PC-3 (cell line): ENCODE results near the gene KSR1. TPM values are rescaled to one million over a fixed set of nuclear protein-coding genes. Genes with fewer than 3 reads are reported as not detected.

Experiments used
- ATAC-seq: fragments of 200-7000 bp; cut with Tn5 transposase; 2 replicates; pipeline ENCODE4 v1.9.1; 2020; ENCODE audit warnings: mild to moderate bottlenecking, moderate library complexity
- BruUV-seq: library from RNA; stranded (reverse); fragments of 400-500 nt; replicated peaks from 2 replicates; lab custom pipeline; 2021; lab: Mats Ljungman, UMichigan
- CTCF ChIA-PET: fragments of 300-600 bp; sonication (Branson Sonifier 250); formaldehyde crosslinking; loops from one replicate; lab custom pipeline; 2022; ENCODE audit warnings: antibody characterized with exemption; lab: Charles Lee
- POLR2A ChIA-PET: fragments of 300-600 bp; sonication (Branson Sonifier 250); formaldehyde crosslinking; loops from one replicate; lab custom pipeline; 2022; ENCODE audit warnings: antibody characterized with exemption; ENCODE audit not compliant: unreplicated experiment; lab: Charles Lee
- DNase-seq: peaks from one replicate; pipeline ENCODE4 v3.0.0-alpha.2; 2015
- H2AFZ ChIP-seq: fragments of 300-600 bp; sonication (generic); 2 replicates; pipeline ENCODE4 v1.6.0; 2016; ENCODE audit warnings: antibody characterized with exemption, low read length
- H3F3A ChIP-seq: fragments of 300-600 bp; sonication (generic); one replicate; pipeline ENCODE4 v1.6.0; 2017; ENCODE audit warnings: antibody characterized with exemption, low read length, control low read depth, mild to moderate bottlenecking; ENCODE audit not compliant: unreplicated experiment
- H3K27ac ChIP-seq: fragments of 300-600 bp; sonication (generic); 2 replicates; pipeline ENCODE4 v1.5.1; 2016; ENCODE audit warnings: mild to moderate bottlenecking, low read length
- H3K27me3 ChIP-seq: fragments of 300-600 bp; sonication (generic); 2 replicates; pipeline ENCODE4 v1.6.1; 2016; ENCODE audit warnings: low read length, mixed read lengths
- H3K36me3 ChIP-seq: fragments of 300-600 bp; sonication (generic); 2 replicates; pipeline ENCODE4 v1.6.1; 2016; ENCODE audit warnings: low read depth, mixed run types, low read length, mixed read lengths
- H3K4me1 ChIP-seq: fragments of 300-600 bp; sonication (generic); 2 replicates; pipeline ENCODE4 v1.5.1; 2016; ENCODE audit warnings: low read length; ENCODE audit not compliant: insufficient read depth
- H3K4me2 ChIP-seq: fragments of 300-600 bp; sonication (generic); 2 replicates; pipeline ENCODE4 v1.6.0; 2016; ENCODE audit warnings: low read length
- H3K4me3 ChIP-seq: fragments of 300-600 bp; sonication (generic); 2 replicates; pipeline ENCODE4 v1.5.1; 2016; ENCODE audit warnings: mild to moderate bottlenecking, low read length, mixed read lengths
- H3K79me2 ChIP-seq: fragments of 300-600 bp; sonication (generic); 2 replicates; pipeline ENCODE4 v1.6.1; 2017; ENCODE audit warnings: low read length, mixed read lengths
- H3K9ac ChIP-seq: fragments of 300-600 bp; sonication (generic); 2 replicates; pipeline ENCODE4 v1.6.0; 2016; ENCODE audit warnings: mild to moderate bottlenecking, low read length
- H3K9me2 ChIP-seq: fragments of 300-600 bp; sonication (generic); replicated peaks from 2 replicates; pipeline ENCODE4 v1.6.1; 2016; ENCODE audit warnings: mixed run types, low read length, mixed read lengths
- H3K9me3 ChIP-seq: fragments of 300-600 bp; sonication (generic); 2 replicates; pipeline ENCODE4 v1.6.1; 2016; ENCODE audit warnings: low read length, mixed read lengths
- H4K20me1 ChIP-seq: fragments of 300-600 bp; sonication (generic); 2 replicates; pipeline ENCODE4 v1.6.1; 2016; ENCODE audit warnings: low read length, mixed read lengths
- EZH2 ChIP-seq: fragments of 300-600 bp; sonication (generic); IDR thresholded peaks from one replicate; pipeline ENCODE4 v1.6.1; 2017; ENCODE audit warnings: antibody characterized with exemption, mild to moderate bottlenecking, low read length; ENCODE audit not compliant: unreplicated experiment
- EZH2phosphoT487 ChIP-seq: fragments of 300-600 bp; sonication (generic); IDR thresholded peaks from 2 replicates; pipeline ENCODE4 v1.6.1; 2018; ENCODE audit warnings: mild to moderate bottlenecking, antibody characterized with exemption, low read length, borderline replicate concordance
- intact Hi-C: fragments of 100-400 bp; cut with micrococcal nuclease; formaldehyde crosslinking; loops from 2 replicates; pipeline ENCODE4 v1.9.0; 2023
- total RNA-seq: library from RNA; depleted of rRNA; stranded (reverse); fragments of >200 nt; gene quantifications from 2 replicates; pipeline ENCODE4 v1.2.3, GENCODE V29; 2014
- TF ChIP-seq, protein P1 (sequence below): fragments of 300-600 bp; sonication (generic); conservative IDR thresholded peaks from 2 replicates; pipeline ENCODE4 v1.5.1; 2017; ENCODE audit warnings: antibody characterized with exemption, low read depth, mild to moderate bottlenecking, low read length

KSR1 gene
- total RNA-seq, 1 experiment from 2014 or later: 1.0 TPM

DNA sequence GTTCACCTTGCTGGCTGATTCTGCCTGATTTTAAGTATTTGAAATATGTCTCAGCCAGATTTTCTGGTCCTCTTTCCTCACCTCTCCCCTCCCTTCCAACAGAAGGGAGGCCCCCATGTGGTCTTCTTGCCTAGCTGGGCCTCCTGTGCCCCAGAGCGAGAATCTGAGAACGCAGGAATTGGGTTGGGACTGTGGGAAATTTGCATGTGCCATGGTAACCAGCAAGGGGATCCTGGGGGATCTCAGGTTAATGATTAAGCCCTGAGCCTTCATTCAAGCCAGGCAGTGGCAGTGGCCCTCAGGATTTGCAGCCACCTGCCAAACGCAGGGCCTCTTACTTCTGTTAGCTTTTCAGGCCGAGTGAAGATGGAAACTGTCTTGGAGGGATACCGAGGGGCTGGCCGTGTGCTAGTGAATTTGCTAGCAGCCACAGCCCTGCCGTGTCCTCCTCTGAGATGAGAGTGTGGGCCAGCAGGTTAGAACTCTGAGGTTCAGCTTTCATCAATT, 40.2 kb downstream of the KSR1 start:
- no peaks in the 10 kb centered on the region for H3K27me3 ChIP-seq
- CTCF ChIA-PET: no interaction called here
- POLR2A ChIA-PET: no interaction called here
- ATAC-seq (no peak), DNase-seq (no peak)
- H3K4me2 ChIP-seq: no peak overlapping the region
- BruUV-seq: no TSS peak
- H3K9ac ChIP-seq: no peak overlapping the region
- H3K4me1 ChIP-seq: peaks cover 18% of the 10 kb centered on the region
- no peaks in the 10 kb centered on the region for H3K36me3 ChIP-seq
- no peaks in the 10 kb centered on the region for H3F3A ChIP-seq
- H4K20me1 ChIP-seq: no peaks in the 10 kb centered on the region
- intact Hi-C loops: no loop called here
- no peaks in the 10 kb centered on the region for H3K9me3 ChIP-seq
- no peak overlapping the region for H2AFZ ChIP-seq
- no peak overlapping the region for H3K4me3 ChIP-seq
- no peaks in the 10 kb centered on the region for H3K79me2 ChIP-seq
- TF ChIP-seq, protein P1, sequence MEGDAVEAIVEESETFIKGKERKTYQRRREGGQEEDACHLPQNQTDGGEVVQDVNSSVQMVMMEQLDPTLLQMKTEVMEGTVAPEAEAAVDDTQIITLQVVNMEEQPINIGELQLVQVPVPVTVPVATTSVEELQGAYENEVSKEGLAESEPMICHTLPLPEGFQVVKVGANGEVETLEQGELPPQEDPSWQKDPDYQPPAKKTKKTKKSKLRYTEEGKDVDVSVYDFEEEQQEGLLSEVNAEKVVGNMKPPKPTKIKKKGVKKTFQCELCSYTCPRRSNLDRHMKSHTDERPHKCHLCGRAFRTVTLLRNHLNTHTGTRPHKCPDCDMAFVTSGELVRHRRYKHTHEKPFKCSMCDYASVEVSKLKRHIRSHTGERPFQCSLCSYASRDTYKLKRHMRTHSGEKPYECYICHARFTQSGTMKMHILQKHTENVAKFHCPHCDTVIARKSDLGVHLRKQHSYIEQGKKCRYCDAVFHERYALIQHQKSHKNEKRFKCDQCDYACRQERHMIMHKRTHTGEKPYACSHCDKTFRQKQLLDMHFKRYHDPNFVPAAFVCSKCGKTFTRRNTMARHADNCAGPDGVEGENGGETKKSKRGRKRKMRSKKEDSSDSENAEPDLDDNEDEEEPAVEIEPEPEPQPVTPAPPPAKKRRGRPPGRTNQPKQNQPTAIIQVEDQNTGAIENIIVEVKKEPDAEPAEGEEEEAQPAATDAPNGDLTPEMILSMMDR: no peak
- no peaks in the 10 kb centered on the region for H3K9me2 ChIP-seq
- H3K27ac ChIP-seq: no peak overlapping the region

DNA sequence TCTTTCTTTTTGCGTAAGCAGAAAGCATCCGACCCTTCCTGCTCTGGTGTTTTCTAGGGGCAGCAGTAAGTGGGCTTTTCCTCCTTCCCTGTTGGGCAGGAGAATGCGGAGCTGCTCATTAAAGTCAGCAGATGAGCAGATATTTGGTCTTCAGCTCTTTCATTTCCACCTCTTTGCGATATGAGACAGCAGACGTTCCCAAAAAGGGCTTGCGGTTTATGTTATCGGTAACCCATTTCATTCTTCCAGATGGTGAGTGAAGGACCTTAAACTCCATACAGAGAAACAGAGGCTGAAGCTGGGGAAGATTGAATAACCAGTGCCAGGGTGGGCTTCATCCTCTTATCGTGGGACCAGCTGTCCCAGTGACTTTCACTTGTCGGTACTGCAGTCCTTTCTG, 40.7 kb downstream of the KSR1 start:
- TF ChIP-seq, protein P1: no peak
- TF ChIP-seq EZH2 (no peak), EZH2phosphoT487 (no peak)
- Histone ChIP-seq H3K9ac (no peak overlapping the region), H3K27me3 (no peaks in the 10 kb centered on the region), H3K79me2 (no peaks in the 10 kb centered on the region), H2AFZ (no peak overlapping the region), H3K4me2 (no peak overlapping the region), H4K20me1 (no peaks in the 10 kb centered on the region), H3K9me2 (no peaks in the 10 kb centered on the region), H3K9me3 (no peaks in the 10 kb centered on the region), H3K4me1 (peaks cover 18% of the 10 kb centered on the region), H3K4me3 (no peak overlapping the region), H3K36me3 (no peaks in the 10 kb centered on the region), H3F3A (no peaks in the 10 kb centered on the region), H3K27ac (no peak overlapping the region)
- no TSS peak for BruUV-seq
- DNase-seq: no peak
- ChIA-PET CTCF (no interaction called here), POLR2A (no interaction called here)
- no peak for ATAC-seq
- intact Hi-C loops: no loop called here

DNA sequence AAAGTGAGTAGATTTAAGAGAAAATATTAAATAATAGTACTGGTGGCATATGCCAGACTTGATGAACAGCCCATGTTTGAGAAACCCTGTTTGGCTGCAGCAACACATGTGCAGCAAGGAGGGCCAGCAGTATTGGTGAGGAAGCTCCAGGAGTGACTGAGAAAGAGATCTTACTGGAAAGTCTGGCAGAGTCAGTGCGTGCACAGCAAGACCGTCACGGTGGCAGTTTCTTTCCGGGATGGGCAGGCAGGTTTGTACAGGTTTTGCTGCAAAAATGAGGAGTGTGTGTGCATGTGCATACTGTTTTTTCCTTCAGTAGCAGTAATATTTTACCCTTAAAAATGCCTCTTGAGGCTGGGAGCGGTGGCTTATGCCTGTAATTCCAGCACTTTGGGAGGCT, 41.4 kb downstream of the KSR1 start:
- TF ChIP-seq, protein P1: no peak
- TF ChIP-seq EZH2phosphoT487: no peak
- intact Hi-C loops: no loop called here
- Histone ChIP-seq H2AFZ (no peak overlapping the region), H3K79me2 (no peaks in the 10 kb centered on the region), H3K9me2 (no peaks in the 10 kb centered on the region), H3K27me3 (no peaks in the 10 kb centered on the region), H3K36me3 (no peaks in the 10 kb centered on the region), H3K27ac (no peak overlapping the region), H3F3A (no peaks in the 10 kb centered on the region), H3K4me2 (no peak overlapping the region), H3K4me3 (no peak overlapping the region), H3K9me3 (no peaks in the 10 kb centered on the region), H3K9ac (no peak overlapping the region), H3K4me1 (peaks cover 18% of the 10 kb centered on the region), H4K20me1 (no peaks in the 10 kb centered on the region)
- ChIA-PET POLR2A (no interaction called here), CTCF (no interaction called here)
- ATAC-seq (no peak), DNase-seq (no peak)
- no TSS peak for BruUV-seq
